ENCODE data around the gene AHI1.
A peak's percentile ranks its signal among the peaks of the same experiment; 100 is the strongest.
"Not testable (repeated sequence)": the region's sequence is repeated elsewhere in the genome, so short reads cannot be mapped to it uniquely, and the experiment has no call there.

AHI1 gene

DNA sequence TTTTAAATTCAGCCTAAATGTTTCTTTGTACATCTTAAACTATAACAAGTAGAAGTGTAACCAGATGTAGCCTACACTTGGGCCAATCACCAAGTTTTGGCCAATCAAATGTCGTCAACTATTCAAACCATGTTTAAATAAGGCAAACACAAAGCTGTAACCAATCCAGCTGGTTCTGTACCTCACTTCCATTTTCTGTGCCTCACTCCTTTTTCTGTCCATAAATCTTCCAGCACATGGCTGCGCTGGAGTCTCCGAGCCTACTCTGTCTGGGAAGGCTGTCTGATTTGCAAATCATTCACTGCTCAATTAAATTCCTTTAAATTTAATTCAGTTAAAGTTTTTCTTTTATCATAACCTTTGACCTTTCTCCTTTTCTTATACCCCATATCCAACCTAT is 7.7 kb upstream of the AHI1 start:
- DNase-seq: no peak

DNA sequence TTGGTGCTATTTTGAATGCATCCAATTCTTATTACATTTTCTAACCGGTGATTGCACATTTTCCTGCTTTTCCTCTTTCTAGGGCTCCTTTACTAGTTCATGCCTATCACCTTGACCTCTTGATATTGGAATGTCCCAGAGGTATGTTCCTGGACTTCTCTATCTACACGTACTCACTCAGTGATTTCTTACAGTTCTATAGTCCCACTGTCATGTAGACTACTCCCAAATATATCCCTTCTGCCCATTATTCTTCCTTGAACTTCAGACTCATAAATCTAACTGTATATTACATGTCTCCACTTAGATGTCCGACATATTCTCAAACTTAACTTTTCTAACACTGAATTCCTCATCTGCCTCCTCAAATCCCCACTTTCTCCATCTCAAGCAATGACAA is 7.2 kb upstream of the AHI1 start:
- DNase-seq: no peak

DNA sequence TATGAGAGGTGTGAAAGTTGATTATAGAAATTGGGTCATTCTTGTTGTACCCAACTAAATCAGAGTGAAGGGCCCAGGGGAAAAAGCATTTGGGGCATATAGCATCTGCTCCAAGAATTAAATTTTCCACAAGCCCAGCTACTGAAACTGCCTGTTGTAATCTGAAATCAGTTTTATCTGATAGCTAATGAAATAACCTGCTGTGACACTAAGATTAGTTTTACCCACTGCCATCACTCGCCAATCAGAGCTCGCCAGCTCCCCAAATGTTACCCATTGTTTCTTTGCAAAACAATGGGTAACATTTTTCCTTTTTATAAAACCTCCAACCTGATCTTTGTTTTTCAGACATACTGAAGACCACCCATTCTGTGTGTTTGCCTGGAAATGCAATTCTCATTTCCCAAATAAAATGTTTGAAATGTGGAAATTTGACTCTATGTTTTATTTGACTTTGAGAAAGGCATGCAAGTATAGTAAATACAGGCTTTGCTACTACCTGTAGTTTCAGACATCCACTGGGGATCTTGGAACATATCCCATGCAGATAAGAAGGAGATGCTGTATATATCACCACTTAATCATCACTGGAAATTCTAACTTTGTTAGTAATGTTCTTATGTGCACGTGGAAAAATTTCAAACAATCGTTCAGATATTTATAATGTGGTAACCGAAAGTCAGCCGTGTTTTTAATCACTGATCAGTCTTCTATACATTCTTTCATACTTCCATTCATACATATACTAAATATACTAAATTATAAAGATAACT is 6.3 kb upstream of the AHI1 start:
- no peak for DNase-seq

DNA sequence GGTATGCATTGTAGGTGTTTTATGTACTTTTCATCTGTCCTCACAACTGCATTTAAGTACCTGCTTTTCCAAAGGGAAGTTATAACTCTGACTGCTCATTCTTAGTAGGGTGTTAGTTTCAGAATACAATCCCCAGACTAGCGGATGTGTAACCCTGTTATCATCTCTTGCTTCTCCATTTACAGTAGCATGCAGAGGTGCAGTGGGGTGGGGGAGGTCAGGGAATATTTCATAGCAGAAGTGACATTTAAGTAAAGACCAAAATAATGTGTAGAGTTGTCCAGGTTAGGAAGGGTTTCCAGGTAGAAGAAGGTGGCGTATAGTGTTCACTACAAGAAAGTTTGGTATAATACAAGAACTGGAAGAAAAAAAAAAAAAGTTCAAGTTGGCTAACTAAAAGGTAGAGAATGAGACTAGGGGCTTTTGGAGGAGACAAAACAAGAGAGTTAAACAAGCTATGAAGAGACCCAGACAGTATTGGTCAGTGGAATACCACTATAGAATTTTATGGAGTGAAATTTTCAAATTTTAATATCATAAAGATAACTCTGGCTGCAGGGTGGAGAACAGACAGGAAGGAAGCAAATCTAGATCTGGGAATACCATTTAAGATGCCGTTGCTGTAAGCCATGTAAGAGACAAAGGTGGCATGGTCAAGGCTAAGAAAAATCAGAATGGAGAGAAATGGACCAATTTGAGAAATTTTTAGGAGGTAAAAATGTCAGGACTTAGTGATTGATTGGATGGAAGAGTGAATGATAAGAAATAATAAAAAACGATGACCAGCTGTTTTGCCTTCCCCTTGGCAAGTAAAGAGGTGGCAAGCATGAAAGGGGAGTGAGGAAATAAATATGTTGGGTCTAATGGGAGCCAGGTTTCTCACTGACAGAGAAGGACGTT is 2.2 kb upstream of the AHI1 start:
- DNase-seq: no peak

DNA sequence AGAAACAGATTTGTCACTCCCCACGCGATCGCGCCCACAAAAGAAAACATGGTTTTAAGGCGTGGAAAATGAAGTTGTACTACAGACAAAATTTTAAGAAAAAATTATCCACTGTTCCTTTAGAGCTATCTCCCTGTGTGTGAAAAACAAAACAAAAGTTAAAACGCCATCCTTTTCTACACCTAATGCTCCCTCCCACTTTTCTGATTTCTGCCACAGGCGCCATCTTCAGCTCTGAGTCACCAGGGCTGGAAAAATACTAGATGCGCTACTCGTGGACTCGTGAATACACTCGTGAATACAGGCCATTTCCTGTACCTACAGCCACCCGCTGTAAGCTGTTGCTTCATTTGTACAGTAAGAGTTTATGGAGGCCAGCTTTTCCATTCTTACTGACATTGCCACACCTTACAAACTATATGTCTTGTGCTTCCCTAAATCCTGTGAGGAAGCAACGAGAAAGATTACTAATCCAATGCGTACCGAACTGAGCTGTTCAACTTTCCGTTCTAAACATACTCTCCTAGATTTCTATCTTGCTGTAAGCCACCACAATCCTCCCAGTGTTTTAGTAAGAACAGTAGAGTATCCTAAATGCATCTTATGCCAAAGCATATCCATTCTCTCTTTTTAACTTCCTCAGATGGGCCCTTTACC is 773 bp upstream of the AHI1 start:
- DNase-seq: peak; percentile 31

DNA sequence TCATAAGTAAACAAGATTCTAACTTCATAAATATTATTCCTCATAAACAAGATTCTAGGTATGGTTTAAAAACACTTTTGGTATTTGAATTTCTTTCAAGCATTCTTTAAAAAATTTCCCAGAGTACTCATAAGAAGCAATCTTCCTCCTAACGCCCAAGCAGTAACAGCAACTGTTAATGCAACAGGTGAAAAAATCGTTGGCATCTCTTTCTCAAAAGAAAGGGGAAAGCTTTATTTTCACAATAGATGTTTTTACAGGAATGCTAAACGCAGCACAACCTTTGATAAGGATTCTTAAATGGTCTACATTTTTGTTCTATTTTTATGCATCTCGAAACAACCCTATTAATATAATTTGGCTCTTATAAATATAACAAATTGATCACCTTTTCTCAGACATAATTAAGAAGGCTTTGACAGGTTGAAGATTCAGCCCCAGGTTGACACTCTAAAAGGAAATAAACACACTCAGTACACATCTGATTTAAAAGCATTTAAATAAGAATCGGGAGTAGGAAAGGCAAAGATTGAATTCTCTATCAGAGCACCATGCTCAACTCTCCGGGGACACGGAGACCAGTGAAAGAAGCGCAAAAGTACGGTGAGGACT is 634 bp downstream of the AHI1 start:
- no peak for DNase-seq

DNA sequence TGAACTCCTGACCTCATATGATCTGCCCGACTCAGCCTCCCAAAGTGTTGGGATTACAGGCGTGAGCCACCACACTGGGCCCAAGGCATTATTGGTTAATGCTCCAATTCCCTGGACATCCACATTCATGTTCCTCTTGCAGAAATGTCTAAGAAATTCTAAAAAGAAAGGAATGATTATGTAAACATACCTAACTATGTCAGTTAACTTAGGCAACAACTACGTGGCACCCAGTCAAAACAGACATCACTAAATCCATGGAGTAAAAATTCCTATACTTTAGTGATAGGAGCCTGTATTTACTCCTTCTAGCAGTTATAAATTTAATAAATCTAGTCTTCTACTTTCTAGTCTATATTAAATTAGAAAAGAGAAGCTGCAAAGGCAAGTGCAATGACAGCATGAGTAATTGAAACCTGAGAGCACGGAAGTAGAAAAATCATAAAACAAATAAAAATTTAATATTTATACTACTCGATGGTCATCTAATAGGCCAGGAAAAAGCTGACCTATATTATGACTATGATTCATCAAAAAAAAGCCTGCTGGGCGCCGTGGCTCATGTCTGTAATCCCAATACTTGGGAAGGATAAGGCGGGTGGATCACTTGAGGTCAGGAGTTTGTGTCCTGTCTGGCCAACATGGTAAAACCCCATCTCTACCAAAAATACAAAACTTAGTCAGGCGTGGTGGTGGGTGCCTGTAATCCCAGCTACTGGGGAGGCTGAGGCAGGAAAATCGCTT is 4.2 kb downstream of the AHI1 start:
- DNase-seq: no peak

DNA sequence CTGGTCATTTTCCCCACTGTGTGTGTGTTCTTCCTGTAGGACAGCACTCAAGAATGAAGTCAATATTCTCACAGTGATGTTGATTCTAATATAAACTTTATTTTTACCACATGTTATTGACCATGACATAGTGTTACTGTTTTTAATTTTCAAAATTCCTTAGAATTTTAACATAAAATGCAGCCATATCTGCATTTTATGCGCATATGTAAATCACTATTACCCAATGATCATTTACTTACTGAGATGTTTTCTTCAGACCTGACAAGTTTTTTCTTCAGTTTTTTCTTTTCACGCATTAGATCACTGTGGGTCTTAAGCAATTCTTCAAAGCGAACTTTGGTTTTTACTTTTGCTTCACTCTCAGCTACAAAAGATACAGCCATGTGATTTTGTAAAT is 7.2 kb downstream of the AHI1 start:
- no peak for DNase-seq

DNA sequence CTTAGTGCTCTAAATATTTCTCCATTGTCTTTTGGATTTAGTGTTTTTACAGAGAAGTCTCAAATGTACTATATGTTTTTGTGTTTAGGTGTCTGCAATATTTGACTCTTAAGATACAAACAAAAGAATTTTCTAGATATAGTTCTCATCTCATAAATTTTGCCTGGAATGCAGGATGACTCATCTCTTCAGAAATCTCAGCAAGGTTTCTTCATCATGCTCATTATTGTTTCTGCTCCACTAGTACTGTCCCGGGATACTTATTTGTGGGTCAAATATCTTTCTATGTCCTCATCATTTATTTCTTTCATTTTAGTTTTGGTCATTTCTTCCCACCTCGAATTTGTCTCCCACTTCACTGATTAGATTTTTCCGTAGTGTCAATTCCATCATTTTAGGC is 9.5 kb downstream of the AHI1 start:
- no peak for DNase-seq

DNA sequence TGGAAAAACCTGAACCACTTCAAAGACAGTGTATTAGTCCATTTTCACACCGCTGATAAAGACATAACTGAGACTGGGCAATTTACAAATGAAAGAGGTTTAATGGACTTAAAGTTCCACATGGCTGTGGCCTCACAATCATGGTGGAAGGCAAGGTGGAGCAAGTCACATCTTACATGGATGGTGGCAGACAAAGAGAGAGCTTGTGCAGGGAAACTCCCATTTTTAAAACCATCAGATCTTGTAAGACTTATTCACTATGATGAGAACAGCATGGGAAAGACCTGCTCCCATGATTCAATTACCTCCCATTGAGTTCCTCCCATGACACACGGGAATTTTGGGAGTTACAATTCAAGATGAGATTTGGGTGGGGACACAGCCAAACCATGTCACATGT is 13.6 kb downstream of the AHI1 start:
- not testable (repeated sequence) for DNase-seq

DNA sequence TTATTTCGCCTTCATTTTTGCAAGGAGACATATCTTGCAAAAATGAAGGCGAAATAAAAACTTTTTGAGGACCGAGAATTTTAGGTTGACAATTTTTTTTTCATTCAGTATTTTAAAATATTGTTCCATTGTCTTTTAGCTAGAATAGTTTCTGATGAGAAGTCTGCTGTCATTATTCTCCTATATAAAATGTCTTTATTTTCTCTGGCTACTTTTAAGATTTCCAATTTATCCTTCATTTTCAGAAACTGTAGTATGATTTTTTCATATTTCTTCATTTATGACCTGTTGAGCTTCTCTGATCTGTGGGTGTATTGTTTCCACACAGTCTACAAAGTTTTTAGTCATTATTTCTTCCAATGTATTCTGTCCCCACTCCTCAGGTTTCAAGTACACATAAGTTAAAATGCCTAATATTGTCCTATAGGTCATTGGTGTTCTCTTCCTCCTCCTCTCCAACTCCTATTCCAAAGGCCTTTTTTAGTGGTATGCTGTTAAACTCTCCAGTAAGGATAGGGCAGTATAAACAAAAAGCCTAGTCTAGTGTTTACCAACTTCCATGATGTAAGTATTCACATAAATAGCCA is 15.7 kb downstream of the AHI1 start:
- no peak for DNase-seq

DNA sequence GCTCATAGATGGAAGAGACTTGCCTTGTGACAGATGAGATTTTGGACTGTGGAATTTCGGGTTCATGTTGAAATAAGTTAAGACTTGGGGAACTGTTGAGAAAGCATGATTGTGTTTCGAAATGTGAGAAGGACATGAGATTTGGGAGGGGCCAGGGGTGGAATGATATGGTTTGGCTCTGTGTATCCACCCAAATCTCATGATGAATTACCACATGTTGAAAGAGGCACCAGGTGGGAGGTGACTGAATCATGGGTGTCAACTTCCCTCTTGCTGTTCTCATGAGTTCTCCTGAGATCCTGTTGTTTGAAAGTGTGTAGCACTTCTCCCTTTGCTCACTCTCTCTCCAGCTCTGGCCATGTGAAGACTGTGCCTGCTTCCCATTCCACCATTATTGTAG is 17.9 kb downstream of the AHI1 start:
- no peak for DNase-seq

DNA sequence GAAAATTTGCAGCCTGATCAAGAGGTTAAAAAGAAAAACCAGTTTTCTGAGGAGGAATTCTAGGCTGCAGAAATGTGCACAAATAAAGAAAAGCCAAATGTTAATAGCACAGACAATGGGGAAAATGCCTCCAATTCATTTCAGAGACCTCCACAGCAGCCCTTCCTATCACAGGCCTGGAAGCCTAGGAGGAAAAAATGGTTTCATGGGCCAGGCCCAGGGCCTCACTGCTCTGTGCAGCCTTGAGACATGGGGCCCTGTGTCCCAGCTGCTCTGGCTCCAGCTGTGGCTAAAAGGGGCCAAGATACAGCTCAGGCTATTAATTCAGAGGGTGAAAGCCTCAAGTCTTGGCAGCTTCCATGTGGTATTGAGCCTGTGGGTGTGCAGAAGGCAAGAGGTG is 18.9 kb downstream of the AHI1 start:
- DNase-seq: no peak

DNA sequence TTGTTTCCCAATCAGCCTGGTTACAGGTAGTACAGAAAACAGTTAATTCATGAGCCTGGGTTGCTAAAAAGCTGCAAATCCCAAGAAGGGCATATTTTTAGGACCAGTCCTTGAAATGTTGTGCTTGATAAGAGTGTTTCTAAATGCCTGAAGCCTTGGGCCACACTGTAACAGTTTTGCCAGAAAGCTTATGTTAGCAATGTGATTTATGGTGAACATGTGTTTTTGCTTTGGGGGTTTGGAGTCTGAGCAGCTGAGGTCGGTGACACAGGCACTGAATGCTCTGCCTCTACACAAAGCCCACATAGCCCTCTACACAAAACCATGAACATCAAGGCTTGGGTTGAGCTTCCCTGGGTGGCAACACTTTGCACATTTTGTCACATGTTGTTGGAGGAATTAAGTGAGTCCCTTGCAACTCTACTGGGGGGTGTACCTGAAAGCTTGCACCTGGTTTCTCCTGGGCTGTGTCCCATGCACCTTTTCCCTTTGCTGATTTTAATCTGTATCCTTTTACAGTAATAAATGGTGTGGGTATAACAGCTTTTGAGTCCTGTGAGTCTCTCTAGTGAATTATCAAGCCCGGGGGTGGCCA is 22.2 kb downstream of the AHI1 start:
- DNase-seq: no peak

DNA sequence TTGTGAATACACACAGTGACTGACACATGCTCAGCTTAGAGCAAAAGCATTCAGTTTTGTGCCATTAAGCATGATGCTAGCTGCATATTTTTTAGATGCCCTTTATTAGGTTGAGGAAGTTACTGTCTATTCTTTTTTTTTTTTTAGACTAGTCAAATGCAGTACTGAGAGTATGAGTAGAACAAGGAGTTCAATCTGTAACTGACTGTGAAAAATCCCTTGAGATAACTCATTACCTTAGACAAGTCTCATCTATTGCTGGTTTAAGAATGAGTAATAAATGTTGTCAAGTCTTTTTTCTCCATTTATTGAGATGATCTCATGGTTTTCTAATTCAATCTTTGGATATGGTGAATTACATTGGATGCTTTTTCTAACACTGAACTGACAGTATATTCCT is 23.2 kb downstream of the AHI1 start:
- DNase-seq: no peak

DNA sequence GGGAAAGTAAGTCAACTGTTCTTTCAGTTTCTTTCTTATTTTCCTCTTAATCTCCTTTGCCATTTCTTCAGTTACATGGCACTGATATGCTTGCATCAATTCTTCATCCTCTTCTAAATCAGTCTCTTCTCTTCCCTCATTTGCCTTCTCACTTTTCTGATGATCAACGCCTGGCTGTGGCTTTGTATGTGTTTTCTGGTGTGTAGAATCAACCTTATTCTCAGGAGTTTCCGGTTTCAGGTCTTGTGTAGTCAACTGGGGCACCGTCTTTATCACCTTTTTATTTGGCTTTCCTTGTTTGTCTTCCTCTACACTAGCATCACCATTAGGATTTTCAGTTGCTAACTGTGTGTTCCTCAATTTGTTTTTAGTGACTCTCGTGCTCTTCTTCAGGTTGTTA is 31.6 kb downstream of the AHI1 start:
- DNase-seq: no peak

DNA sequence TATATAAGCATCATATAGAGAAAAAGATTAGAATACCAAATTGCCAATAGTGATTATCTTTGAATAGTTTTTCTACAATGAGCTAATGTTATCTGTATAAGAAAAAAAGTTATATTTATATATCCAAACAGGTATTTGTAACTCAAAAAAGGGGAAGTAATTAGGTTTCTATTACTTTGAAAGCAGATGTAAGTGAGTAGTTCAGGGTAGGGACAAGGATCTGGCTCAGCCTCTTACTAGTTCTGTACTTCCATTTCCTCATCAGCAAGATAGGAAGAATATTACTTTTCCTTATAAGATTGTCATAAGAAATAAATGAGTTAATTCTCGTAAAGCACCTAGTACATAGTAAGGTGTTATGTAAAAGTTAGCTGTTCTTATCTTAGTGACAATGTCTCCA is 32.2 kb downstream of the AHI1 start:
- no peak for DNase-seq

DNA sequence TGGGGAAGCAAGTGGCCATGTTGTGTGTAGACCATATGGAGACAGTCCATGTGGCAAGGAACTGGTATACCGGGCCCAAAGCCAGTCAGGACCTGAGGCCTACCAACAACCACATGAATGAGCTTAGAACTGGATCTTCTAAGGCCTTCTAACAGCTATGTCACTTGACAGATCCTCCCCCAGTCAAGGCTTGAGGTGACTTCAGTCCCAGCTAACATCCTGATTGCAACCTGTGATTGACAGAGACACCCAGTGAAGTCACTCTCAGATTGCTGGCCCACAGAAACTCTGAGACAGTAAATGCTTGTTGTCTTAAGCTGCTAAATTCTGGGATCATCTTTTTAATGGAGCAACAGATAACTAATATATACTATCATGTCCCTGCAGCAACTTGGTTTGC is 32.9 kb downstream of the AHI1 start:
- DNase-seq: no peak

DNA sequence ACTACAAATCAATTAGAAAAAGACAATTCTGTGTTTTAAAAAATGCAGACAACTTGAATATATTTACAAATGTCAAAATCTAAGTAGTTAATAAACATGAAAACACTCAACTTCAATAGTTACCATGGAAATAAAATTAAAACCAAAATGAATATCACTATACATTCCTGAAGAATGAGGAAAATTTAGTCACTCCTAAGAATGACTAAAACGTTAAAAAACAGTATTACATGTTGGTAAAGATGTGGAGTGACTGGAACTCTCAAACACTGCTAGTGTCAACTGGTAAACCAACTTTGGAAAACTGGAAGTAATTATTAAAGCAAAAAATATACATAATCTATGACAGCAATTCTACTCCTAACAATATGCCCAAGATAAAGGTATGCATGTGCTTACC is 36.3 kb downstream of the AHI1 start:
- DNase-seq: no peak

DNA sequence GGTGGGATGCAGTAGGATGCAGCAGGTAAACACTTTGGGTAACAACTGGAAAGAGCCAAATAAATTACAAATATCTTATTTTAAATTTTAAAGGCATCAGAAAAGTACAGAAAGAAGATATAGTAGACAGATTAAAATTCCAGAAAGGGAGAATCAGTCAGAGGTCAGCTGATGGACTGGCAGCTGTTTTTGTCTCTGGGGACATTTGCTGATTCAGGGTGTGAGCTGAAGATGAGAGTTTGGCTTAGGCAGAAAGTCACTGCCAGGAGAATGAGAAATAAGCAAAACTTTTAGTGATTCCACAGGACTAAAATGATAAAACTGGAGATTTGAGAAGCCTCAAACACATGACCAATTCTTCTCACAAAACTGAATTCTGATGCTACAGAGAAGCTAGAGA is 39.5 kb downstream of the AHI1 start:
- DNase-seq: no peak

DNA sequence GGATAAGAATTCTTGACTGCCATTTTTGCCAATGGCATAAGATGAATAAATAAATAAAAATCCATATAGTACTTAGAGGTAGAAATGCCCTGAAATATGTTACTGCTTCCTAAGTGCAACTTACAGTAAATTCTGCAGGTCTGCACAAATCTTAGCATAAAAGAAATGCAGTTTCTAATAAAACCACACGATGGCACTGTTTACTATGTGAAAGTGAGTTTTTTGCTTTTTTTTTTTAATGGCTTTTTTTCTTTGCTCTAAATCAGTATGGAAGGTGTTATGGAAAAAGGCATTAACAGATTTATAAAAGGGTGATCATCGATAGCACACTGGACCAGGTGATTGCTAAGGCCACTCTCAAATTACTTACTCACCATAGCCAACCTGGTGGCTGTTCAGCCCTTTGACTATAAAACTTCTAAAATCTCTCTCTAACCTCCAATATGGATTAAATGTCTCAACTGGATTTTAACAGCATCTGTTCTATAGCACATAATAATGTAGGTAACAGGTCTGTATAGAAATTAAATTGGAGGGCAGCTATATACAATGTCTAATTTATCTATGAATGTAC is 45.8 kb downstream of the AHI1 start:
- no peak for DNase-seq

DNA sequence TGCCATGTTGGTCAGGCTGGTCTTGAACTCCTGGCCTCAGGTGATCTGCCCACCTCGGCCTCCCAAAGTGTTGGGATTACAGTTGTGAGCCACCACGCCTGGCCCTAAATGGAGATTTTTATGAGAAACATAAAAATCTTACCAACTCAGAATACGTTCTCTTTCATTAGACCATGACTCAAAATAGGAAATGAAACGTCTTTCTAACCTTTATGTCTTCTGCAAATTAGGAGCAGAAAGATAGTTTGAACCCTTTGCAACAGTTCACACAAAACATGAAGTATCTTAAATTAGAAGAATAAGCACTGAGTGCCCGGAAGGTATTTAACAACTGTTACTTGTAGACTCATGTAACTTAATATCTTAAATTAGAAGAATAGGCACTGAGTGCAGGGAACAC is 48.3 kb downstream of the AHI1 start:
- DNase-seq: no peak
